Panc1 (cell line): ENCODE measurements around the gene UQCRC2.
"Not testable (repeated sequence)": the region's sequence is repeated elsewhere in the genome, so short reads cannot be mapped to it uniquely, and the experiment has no call there.

ENCODE experiments used
- POLR2AphosphoS5 ChIP-seq: IDR thresholded peaks from 2 replicates; pipeline ENCODE4 v1.6.1; 2012; ENCODE audit warnings: mild to moderate bottlenecking, low read depth, low read length, moderate library complexity
- TF ChIP-seq, protein P1 (sequence below): fragments of 450-650 bp; IDR thresholded peaks from 2 replicates; pipeline ENCODE4 v1.5.1; 2017; ENCODE audit warnings: mild to moderate bottlenecking
- TF ChIP-seq, protein P2 (sequence below), 2 experiments: IDR thresholded peaks; 2 replicates each; pipeline ENCODE4 v1.6.1; 2011 to 2012; ENCODE audit warnings: low read depth in 2 of 2, control low read depth in 1 of 2, low read length in 1 of 2, mild to moderate bottlenecking in 1 of 2, moderate library complexity in 1 of 2; ENCODE audit not compliant: insufficient read depth in 1 of 2

DNA sequence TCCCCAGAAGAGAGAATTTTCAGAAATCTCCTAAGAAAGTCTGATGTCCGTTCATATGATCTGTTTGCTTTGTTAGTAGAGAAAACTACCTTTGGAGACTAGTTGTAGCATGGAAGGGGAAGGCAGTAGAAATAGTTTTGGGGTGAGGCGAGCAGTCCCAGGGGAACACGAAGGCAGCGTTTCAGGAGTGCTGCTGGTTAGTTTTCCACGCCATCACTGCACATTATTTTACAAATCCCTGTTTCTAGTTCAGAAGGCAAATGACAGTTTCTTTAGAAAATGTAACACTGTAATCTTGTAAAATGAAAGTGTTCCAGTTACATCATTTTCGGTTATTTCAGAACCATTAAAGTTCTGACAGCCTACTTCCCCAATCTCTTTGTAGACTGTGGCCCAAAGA, 16.9 kb upstream of the UQCRC2 start:
- TF ChIP-seq, protein P1, sequence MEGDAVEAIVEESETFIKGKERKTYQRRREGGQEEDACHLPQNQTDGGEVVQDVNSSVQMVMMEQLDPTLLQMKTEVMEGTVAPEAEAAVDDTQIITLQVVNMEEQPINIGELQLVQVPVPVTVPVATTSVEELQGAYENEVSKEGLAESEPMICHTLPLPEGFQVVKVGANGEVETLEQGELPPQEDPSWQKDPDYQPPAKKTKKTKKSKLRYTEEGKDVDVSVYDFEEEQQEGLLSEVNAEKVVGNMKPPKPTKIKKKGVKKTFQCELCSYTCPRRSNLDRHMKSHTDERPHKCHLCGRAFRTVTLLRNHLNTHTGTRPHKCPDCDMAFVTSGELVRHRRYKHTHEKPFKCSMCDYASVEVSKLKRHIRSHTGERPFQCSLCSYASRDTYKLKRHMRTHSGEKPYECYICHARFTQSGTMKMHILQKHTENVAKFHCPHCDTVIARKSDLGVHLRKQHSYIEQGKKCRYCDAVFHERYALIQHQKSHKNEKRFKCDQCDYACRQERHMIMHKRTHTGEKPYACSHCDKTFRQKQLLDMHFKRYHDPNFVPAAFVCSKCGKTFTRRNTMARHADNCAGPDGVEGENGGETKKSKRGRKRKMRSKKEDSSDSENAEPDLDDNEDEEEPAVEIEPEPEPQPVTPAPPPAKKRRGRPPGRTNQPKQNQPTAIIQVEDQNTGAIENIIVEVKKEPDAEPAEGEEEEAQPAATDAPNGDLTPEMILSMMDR, result not testable (repeated sequence)
- TF ChIP-seq, protein P2, sequence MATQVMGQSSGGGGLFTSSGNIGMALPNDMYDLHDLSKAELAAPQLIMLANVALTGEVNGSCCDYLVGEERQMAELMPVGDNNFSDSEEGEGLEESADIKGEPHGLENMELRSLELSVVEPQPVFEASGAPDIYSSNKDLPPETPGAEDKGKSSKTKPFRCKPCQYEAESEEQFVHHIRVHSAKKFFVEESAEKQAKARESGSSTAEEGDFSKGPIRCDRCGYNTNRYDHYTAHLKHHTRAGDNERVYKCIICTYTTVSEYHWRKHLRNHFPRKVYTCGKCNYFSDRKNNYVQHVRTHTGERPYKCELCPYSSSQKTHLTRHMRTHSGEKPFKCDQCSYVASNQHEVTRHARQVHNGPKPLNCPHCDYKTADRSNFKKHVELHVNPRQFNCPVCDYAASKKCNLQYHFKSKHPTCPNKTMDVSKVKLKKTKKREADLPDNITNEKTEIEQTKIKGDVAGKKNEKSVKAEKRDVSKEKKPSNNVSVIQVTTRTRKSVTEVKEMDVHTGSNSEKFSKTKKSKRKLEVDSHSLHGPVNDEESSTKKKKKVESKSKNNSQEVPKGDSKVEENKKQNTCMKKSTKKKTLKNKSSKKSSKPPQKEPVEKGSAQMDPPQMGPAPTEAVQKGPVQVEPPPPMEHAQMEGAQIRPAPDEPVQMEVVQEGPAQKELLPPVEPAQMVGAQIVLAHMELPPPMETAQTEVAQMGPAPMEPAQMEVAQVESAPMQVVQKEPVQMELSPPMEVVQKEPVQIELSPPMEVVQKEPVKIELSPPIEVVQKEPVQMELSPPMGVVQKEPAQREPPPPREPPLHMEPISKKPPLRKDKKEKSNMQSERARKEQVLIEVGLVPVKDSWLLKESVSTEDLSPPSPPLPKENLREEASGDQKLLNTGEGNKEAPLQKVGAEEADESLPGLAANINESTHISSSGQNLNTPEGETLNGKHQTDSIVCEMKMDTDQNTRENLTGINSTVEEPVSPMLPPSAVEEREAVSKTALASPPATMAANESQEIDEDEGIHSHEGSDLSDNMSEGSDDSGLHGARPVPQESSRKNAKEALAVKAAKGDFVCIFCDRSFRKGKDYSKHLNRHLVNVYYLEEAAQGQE (IDR thresholded peaks at IDR 0.05; ENCODE audit: insufficient read depth in 1 of 2, low read depth in 2 of 2, low read length in 1 of 2), result not testable (repeated sequence)
- not testable (repeated sequence) for TF ChIP-seq POLR2AphosphoS5
